Prostate gland (tissue), 2 donors: ENCODE data around the gene ARRDC3.

Source experiments
- CTCF ChIP-seq, 4 experiments: fragments of 200-600 bp in 2 of 4; fragments of 450-650 bp in 2 of 4; sonication (generic) in 2 of 4; IDR thresholded peaks; 1 replicate in 3 of 4; 2 replicates in 1 of 4; pipeline ENCODE4 v1.5.1; 2016 to 2019; ENCODE audit warnings: antibody characterized with exemption in 4 of 4, mild to moderate bottlenecking in 2 of 4, moderate library complexity in 2 of 4
- POLR2A ChIP-seq: fragments of 450-650 bp; IDR thresholded peaks from one replicate; pipeline ENCODE4 v1.6.1; 2016; ENCODE audit warnings: antibody characterized with exemption, mild to moderate bottlenecking
- POLR2AphosphoS5 ChIP-seq: sonication (generic); formaldehyde crosslinking; IDR thresholded peaks from one replicate; pipeline ENCODE4 v1.6.1; 2017; ENCODE audit warnings: antibody characterized with exemption

- TF ChIP-seq POLR2A: no peak
- no peak for TF ChIP-seq CTCF (IDR thresholded peaks at IDR 0.05)
- no peak for TF ChIP-seq POLR2AphosphoS5
Measured at GRCh38 chr5:91343916-91344315, 39.2 kb downstream of the ARRDC3 start.
